A673 (cell line): ENCODE results near the gene ADAMTS2. TPM values are rescaled to one million over a fixed set of nuclear protein-coding genes. Genes with fewer than 3 reads are reported as not detected.

ENCODE experiments used
- BruUV-seq: library from RNA; stranded (reverse); fragments of 400-500 nt; replicated peaks from 2 replicates; lab custom pipeline; 2021; lab: Mats Ljungman, UMichigan
- CTCF ChIA-PET: fragments of 300-600 bp; sonication (Branson Sonifier 250); formaldehyde crosslinking; loops from one replicate; lab custom pipeline; 2022; ENCODE audit warnings: antibody characterized with exemption; lab: Charles Lee
- POLR2A ChIA-PET: fragments of 300-600 bp; sonication (Branson Sonifier 250); formaldehyde crosslinking; loops from one replicate; lab custom pipeline; 2022; ENCODE audit warnings: antibody characterized with exemption; ENCODE audit not compliant: low non-redundant PET; lab: Charles Lee
- DNase-seq: peaks from one replicate; pipeline ENCODE4 v3.0.0-alpha.2; 2015; ENCODE audit warnings: low spot score
- H3K27ac ChIP-seq: fragments of 200-600 bp; sonication (generic); 2 replicates; pipeline ENCODE4 v1.5.1; 2016; ENCODE audit warnings: mixed run types, low read depth, mild to moderate bottlenecking, mixed read lengths, antibody characterized with exemption, low read length; ENCODE audit not compliant: poor library complexity, severe bottlenecking
- H3K27me3 ChIP-seq: fragments of 200-600 bp; sonication (generic); replicated peaks from 2 replicates; pipeline ENCODE4 v1.6.1; 2017; ENCODE audit warnings: mixed run types, low read depth, mild to moderate bottlenecking, mixed read lengths, antibody characterized with exemption, low read length; ENCODE audit not compliant: insufficient read depth, poor library complexity
- H3K36me3 ChIP-seq: fragments of 200-600 bp; sonication (generic); 2 replicates; pipeline ENCODE4 v1.6.1; 2016; ENCODE audit warnings: mixed run types, mild to moderate bottlenecking, mixed read lengths, antibody characterized with exemption, low read length; ENCODE audit not compliant: insufficient read depth, poor library complexity, severe bottlenecking
- H3K4me1 ChIP-seq: fragments of 200-600 bp; sonication (generic); 2 replicates; pipeline ENCODE4 v1.6.1; 2017; ENCODE audit warnings: mixed run types, mild to moderate bottlenecking, mixed read lengths, antibody characterized with exemption, low read length; ENCODE audit not compliant: insufficient read depth, poor library complexity, severe bottlenecking
- H3K4me3 ChIP-seq: fragments of 200-600 bp; sonication (generic); 2 replicates; pipeline ENCODE4 v1.5.1; 2016; ENCODE audit warnings: low read depth, mixed run types, mild to moderate bottlenecking, mixed read lengths, low read length; ENCODE audit not compliant: poor library complexity, severe bottlenecking
- H3K9me3 ChIP-seq: fragments of 200-600 bp; sonication (generic); 2 replicates; pipeline ENCODE4 v1.6.1; 2016; ENCODE audit warnings: mixed run types, low read depth, mild to moderate bottlenecking, mixed read lengths, antibody characterized with exemption, low read length; ENCODE audit not compliant: poor library complexity, severe bottlenecking
- EZH2 ChIP-seq: fragments of 200-600 bp; sonication (generic); IDR thresholded peaks from 2 replicates; pipeline ENCODE4 v1.6.1; 2017; ENCODE audit warnings: borderline replicate concordance, low read depth, mild to moderate bottlenecking, mixed read lengths, antibody characterized with exemption, low read length; ENCODE audit not compliant: poor library complexity, severe bottlenecking
- intact Hi-C: fragments of 100-400 bp; cut with micrococcal nuclease; formaldehyde crosslinking; loops from one replicate; pipeline ENCODE4 v1.10.0; 2022; ENCODE audit not compliant: unreplicated experiment
- total RNA-seq: library from RNA; stranded (reverse); gene quantifications from 2 replicates; pipeline ENCODE4 v1.2.3, GENCODE V29; 2021
- TF ChIP-seq, protein P1 (sequence below): fragments of 300-800, 200-600 bp; sonication (generic); conservative IDR thresholded peaks from 2 replicates; pipeline ENCODE4 v1.5.1; 2017; ENCODE audit warnings: low read depth, mild to moderate bottlenecking, antibody characterized with exemption, low read length, moderate library complexity, mixed read lengths

The ADAMTS2 gene
- total RNA-seq, 1 experiment from 2014 or later, result 0.39 TPM

DNA sequence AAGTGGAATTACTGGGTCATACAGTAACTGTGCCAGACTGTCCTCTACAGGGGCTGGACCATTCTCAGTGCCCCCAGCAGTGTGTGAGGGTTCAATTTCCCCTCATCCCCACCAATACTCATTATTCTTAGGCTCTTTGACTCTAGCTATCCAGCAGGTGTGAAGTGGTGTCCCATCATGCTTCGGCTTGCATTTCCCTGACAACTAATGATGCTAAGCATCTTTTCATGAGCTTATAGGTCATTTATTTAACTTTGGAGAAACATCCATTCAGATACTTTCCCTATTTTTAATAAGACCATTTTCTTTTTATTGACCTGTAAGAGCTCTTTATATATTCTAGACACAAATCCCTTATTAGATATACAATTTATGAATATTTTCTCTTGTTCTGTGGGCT, 63.6 kb downstream of the ADAMTS2 start:
- no TSS peak for BruUV-seq
- ChIA-PET POLR2A (no interaction called here), CTCF (no interaction called here)
- intact Hi-C loops, result no loop called here
- no peaks in the 10 kb centered on the region for H3K36me3 ChIP-seq
- TF ChIP-seq, protein P1, sequence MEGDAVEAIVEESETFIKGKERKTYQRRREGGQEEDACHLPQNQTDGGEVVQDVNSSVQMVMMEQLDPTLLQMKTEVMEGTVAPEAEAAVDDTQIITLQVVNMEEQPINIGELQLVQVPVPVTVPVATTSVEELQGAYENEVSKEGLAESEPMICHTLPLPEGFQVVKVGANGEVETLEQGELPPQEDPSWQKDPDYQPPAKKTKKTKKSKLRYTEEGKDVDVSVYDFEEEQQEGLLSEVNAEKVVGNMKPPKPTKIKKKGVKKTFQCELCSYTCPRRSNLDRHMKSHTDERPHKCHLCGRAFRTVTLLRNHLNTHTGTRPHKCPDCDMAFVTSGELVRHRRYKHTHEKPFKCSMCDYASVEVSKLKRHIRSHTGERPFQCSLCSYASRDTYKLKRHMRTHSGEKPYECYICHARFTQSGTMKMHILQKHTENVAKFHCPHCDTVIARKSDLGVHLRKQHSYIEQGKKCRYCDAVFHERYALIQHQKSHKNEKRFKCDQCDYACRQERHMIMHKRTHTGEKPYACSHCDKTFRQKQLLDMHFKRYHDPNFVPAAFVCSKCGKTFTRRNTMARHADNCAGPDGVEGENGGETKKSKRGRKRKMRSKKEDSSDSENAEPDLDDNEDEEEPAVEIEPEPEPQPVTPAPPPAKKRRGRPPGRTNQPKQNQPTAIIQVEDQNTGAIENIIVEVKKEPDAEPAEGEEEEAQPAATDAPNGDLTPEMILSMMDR, result no peak
- TF ChIP-seq EZH2, result no peak
- no peak overlapping the region for H3K4me3 ChIP-seq
- H3K4me1 ChIP-seq, result no peaks in the 10 kb centered on the region
- no peaks in the 10 kb centered on the region for H3K9me3 ChIP-seq
- no peak for DNase-seq
- no peak overlapping the region for H3K27ac ChIP-seq
- H3K27me3 ChIP-seq, result no peaks in the 10 kb centered on the region

DNA sequence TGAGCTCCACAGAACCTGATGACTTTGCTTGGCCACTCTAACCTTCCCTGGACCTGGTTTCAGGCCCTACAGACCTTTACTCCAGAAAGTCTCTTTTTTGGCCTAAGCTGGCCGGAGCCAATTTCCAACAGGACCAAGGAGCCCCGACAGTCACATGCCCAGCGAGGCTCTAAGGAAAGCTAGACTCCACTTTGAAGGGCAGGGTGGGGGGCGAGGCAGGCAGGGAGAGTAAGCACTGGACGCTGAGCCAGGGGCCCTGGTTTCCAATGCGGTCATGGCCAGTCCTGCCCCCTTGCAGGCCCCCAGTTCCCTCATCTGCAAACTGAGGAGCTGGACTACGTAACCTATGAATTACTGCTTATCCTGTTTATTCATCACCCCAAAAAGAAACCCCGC, 65.2 kb downstream of the ADAMTS2 start:
- Histone ChIP-seq H3K9me3 (no peaks in the 10 kb centered on the region), H3K27ac (no peak overlapping the region), H3K27me3 (no peaks in the 10 kb centered on the region), H3K4me1 (no peaks in the 10 kb centered on the region), H3K36me3 (no peaks in the 10 kb centered on the region), H3K4me3 (no peak overlapping the region)
- no peak for TF ChIP-seq EZH2
- TF ChIP-seq, protein P1, result no peak
- intact Hi-C loops, result no loop called here
- BruUV-seq, result no TSS peak
- ChIA-PET CTCF (no interaction called here), POLR2A (no interaction called here)
- DNase-seq, result no peak

DNA sequence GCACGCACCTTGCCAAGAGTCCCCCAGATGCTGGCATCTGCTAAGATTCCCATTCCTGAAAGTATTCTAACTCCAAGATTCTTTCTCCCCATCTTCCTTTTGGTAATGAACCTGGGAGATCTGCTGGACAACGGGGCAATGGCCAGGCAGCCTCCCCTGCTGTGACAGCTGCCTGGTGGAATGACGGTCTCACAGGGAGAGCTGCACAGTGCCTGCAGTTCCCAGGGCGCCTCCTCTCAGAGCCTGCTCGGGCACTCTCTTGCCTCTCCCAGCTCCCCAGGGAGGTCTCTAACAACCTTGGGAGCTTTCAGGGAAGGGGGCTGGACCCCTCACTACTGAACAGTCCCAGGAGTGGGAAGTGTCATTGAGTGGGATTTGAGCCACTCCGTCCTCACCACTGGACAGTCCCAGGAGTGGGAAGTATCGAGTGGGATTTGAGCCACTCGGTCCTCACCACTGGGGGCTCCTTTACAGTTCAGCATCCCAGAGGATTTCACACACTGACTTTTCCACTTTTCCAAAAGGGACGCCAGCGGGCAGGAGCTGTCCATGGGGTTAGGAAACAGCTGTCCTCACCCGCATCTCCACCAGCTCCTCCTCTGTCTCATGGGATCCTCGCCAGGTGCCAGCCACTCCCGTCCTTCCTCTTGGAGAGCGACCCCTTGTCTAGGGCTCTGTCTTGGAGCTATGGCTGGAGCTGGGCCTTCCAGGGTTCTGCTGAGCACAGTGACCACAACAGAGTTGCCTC, 65.7 kb downstream of the ADAMTS2 start:
- intact Hi-C loops, result no loop called here
- ChIA-PET POLR2A (no interaction called here), CTCF (no interaction called here)
- no peak for DNase-seq
- H3K4me1 ChIP-seq, result no peaks in the 10 kb centered on the region
- TF ChIP-seq, protein P1, result no peak
- TF ChIP-seq EZH2, result no peak
- H3K27ac ChIP-seq, result no peak overlapping the region
- H3K9me3 ChIP-seq, result no peaks in the 10 kb centered on the region
- no peak overlapping the region for H3K4me3 ChIP-seq
- no TSS peak for BruUV-seq
- H3K36me3 ChIP-seq, result no peaks in the 10 kb centered on the region
- H3K27me3 ChIP-seq, result no peaks in the 10 kb centered on the region
